ENCODE measurements around the gene MYG1.

The MYG1 gene, protein sequence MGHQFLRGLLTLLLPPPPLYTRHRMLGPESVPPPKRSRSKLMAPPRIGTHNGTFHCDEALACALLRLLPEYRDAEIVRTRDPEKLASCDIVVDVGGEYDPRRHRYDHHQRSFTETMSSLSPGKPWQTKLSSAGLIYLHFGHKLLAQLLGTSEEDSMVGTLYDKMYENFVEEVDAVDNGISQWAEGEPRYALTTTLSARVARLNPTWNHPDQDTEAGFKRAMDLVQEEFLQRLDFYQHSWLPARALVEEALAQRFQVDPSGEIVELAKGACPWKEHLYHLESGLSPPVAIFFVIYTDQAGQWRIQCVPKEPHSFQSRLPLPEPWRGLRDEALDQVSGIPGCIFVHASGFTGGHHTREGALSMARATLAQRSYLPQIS

DNA sequence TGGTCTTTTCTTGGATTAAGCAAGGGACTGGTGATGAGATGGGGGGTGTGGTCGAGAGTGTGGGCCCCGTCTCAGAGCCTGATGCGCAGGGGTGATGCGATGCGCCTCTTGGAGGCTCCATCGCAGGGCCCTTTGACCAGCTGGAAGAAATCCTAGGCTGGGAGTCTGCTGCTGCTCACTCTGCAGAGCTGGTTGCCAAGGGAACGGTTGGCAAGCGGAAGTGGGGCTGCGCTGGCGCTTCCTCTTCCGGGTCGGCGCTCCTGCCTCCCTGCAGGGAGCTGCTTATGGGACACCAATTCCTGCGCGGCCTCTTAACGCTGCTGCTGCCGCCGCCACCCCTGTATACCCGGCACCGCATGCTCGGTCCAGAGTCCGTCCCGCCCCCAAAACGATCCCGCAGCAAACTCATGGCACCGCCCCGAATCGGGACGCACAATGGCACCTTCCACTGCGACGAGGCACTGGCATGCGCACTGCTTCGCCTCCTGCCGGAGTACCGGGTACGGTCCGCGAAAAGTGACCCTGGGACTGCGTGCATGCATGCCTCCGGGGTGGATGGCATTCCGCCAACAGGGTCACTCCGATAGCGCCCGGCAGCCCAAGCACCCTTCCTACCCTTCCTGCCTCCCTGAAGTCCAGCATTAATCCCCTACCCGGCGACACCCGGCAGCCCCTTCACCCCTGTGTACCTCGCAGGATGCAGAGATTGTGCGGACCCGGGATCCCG lies at the start of gene MYG1:
TSS of gene MYG1 (plus strand) at position 242 of the 727 bp plus-strand sequence. CDS start at position 285, 43 bp downstream.
- DNase-seq: peak; percentile 65

DNA sequence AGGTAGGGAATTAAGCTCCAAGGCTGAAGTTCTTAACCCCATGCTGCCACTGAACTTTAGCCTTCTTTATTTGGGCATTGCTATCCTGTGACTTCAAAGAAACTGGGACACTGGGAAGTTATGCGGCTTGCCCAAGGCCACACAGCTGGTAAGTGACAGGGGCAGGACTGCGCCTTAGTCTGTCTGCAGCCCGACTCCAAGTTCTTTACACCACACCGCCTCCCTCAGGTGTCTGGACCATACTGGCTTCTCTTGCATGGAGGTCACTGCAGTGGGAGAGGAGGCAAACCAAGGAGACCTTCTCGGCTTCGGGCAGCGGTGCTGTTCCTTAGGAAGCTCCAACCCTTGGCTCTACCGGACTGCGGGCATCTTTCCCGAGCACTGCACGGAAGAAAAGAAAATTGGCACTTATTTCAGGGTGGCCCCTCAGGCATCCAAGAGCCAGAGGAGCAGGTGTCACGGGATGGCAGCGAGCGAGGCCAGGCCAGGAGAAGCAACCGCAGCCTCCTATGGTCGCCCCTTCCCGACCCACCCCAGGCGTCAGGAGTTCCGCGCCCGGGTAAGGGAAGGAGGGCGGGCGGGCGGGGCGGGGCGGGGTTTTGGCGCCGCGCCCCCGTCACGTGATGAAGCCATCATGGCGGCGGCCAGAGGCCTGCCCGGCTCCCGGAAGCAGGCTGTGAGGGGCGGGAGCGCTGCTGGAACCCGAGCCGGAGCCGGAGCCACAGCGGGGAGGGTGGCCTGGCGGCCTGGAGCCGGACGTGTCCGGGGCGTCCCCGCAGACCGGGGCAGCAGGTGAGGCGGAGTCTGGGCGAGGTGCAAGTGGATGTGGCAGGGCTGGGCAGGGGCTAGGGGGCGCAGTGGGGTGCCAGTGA lies 47.8 kb upstream of the MYG1 start:
- DNase-seq: peak; percentile 22

DNA sequence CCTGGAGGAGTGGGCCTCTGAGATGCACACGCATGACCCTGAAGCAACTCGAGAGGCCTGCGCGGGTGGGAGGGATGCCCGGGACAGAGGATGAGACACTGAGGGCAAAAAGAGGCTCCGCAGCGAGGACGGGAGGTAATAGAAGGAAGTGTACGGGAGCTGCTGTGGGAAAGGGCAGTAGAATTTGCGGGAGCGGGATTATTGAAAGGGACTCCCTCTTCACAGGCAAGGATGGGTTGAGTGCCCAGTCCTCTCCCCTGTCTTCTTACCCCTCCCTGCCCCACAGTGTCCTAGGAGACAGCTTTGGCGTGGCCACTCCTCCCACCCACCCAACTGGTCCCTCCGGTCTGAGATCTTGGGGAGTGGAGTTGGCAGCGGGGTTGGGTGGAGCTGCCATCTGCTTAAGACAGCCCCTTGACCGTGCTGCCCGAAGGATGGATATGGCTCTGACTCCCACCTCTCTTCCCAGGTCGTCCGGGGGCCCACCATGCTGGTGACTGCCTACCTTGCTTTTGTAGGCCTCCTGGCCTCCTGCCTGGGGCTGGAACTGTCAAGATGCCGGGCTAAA lies 47.1 kb upstream of the MYG1 start:
- DNase-seq: no peak

DNA sequence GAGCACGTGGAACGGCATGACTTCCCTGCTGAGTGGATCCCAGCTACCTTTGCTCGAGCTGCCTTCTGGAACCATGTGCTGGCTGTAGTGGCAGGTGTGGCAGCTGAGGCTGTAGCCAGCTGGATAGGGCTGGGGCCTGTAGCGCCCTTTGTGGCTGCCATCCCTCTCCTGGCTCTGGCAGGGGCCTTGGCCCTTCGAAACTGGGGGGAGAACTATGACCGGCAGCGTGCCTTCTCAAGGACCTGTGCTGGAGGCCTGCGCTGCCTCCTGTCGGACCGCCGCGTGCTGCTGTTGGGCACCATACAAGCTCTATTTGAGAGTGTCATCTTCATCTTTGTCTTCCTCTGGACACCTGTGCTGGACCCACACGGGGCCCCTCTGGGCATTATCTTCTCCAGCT lies 46.2 kb upstream of the MYG1 start:
- no peak for DNase-seq

DNA sequence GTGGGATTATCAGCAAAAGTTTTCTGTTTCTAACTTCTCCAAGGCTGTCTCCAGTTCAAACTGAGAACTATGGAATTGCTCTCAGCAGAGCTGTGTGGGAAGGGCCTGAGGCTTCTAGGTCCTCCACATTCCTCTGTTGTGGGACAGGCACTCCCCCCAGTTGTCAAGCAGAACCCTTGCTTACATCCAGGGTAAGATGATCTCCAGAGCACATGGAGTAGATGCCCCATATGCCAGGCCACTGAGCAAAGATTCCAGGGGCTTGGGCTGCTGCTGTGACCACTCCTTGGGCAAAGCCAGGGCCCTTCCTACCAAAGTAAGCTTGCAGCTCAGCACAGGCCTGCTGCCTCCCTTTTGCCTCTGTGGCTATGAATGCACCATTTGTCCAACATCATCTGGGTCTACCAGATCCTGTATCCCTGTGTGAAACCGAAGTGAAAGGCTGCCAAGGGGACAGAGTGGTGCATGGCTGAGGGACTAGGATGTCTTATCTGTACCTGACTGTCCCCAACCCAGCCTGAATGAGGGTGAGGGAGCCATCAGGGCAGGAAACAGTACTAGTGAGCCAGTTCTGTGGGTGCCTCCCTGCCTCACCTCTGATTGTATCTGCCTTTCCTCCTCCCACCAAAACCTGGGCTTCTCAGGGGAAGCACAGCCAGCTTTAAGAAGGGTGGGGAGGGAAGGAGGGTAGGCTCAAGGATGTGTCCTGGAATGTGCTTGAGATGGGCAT lies 44.5 kb upstream of the MYG1 start:
- DNase-seq: no peak

DNA sequence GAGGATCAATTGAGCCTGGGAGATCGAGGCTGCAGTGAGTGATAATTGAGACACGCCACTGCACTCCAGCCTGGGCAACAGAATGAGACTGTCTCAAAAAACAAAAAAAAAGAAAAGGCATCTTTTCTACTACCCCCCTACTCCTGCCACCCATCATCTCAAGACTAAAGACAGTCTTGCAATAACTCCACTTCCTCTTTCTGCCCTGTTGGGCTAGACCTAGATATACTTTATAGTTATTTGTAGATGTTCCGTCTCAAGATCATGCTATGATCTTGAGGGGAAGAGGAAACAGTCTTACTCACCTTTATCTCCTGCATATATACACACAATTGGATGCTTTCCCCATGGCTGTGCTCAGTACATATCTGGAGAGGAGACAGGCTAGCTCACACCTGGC lies 43.5 kb upstream of the MYG1 start:
- DNase-seq: no peak

DNA sequence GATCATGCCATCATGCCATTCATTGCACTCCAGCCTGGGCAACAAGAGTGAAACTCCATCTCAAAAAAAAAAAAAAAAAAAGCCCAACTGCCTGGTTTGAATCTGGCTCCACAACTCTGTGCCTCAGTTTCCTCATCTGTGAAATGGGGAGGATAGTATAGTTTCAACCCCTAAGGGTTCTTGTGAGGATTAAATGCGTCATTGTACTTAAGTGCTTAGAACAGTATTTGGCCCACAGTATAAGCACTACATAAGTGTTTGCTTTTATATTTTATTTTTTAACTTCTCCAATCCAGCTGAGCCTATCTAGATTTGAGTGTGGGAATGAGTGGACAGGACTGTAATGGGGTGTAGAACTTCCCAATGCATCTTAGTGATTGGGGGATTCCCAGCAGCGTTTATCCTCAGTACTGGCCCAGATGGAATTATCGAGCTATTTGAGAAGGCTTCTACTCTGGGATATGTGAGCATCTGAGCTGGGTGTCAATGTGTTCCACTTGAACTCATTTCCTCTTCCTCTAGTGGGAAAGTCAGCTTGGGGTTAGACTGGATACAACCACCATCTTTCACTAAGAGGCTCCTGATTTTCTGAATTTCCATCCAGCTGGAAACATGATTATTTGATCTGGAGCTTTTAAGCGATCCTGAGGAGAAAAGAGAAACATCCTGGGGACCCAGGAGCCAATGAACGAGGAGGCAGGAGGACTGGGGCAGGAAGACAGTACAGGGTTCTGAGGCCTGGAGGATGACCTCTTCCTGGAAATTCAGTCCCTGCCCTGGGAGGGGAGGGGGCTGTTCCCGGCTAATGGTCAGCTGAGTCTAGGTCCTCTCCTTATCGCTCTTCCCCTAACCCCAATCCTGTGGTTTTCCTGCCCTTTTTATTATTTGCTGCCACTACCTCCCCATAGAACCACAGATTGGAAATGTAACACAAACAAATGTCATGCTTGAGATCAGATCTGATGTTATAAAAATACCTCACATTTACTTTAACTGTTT lies 40.7 kb upstream of the MYG1 start:
- peak; percentile 73 for DNase-seq

DNA sequence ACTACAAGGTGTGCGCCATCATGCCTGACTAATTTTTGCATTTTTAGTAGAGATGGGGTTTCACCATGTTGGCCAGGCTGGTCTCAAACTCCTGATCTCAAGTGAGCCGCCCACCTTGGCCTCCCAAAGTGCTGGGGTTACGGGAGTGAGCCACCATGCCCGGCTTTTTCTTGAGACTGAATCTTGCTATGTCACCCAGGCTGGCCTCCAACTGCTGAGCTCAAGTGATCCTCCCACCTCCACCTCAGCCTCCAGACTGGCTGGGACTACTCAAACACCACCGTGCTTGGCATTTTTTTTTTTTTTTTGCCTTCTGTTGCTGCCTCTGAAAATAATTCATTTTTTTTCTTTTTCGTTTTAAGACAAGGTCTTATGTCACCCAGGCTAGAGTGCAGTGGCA lies 39.6 kb upstream of the MYG1 start:
- DNase-seq: no peak

DNA sequence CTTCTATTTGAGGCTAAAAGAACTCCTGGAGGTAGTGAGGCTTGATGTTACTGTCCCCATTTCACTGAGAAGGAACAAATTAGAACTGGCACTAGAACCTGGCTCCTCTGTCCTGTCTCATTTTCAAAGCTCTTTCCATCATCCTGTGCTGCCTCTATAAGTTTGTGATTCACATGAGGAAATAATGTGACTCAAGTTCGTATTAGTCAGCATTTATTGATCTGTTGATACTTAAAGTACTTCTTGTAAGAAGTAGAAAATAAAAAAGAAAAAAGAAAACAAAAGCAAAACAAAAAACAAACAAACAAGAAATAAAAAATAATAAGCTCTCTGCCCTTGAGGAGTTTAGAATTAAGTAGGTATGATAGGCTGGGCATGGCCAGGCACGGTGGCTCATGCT lies 33.7 kb upstream of the MYG1 start:
- no peak for DNase-seq

DNA sequence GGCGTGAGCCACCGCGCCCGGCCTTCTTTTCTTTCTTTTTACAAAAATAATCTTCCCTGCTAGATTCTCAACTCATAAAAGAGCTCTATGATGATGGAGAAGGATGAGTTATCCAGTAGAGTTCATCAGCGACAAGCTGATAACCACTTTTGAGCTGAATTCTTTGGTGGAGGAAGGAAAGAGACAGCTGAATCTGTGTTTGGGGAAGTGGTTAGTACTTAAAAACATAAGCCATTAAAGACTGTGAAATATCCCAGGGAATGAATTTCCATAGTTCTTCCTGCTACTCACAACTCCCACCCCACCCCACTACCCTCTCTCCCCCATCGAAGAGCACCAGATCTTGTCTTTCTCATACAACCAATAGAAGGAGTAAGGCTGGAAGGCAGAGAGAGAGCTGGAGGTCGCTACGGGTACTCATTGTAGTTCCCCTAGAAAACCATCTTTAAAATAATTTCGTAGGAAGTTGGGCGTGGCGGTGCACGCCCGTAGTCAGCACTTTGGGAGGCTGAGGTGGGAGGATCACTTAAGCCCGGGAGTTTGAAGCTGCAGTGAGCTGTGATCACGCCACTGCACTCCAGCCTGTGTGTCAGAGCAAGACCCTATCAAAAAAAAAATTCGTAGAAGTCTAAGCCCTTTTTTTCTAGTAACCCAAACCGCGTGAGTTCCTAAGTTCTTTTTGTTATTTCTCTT lies 32.0 kb upstream of the MYG1 start:
- DNase-seq: no peak

DNA sequence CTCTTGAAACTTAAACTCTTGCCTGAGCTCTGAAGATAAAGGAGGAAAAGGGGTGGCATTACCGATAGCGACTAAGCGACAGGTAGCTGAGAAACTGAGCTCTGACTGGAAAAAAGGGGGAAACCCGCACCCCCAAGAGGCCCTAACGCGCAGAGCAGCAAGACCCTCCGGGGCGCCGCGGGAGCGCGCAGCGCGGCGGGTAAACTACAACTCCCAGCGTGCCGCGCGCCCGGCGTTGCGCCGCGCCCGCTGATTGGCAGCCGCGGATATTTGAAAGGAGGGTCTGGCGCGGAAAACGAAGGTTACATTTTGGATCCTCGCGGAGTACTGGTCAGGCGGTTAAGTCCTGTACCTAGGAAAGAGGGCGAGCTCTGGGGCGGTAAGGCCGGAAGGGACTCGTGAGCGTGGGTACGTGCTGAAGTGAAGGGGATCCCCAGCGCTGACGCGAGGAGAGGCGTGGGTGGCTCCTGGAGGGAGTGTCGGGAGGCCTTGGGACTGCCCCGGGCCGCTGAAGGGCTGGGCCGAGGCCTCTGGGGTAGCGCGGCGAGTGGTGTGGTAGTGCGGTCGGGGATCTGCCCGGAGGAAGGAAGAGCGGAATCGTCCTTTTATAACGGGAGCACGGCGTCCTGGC lies 31.4 kb upstream of the MYG1 start, which contains the start of gene ESPL1:
TSS of gene ESPL1 (plus strand) at position 301 of the 631 bp plus-strand sequence. CDS start 468 bp downstream, outside the sequence.
- no peak for DNase-seq

DNA sequence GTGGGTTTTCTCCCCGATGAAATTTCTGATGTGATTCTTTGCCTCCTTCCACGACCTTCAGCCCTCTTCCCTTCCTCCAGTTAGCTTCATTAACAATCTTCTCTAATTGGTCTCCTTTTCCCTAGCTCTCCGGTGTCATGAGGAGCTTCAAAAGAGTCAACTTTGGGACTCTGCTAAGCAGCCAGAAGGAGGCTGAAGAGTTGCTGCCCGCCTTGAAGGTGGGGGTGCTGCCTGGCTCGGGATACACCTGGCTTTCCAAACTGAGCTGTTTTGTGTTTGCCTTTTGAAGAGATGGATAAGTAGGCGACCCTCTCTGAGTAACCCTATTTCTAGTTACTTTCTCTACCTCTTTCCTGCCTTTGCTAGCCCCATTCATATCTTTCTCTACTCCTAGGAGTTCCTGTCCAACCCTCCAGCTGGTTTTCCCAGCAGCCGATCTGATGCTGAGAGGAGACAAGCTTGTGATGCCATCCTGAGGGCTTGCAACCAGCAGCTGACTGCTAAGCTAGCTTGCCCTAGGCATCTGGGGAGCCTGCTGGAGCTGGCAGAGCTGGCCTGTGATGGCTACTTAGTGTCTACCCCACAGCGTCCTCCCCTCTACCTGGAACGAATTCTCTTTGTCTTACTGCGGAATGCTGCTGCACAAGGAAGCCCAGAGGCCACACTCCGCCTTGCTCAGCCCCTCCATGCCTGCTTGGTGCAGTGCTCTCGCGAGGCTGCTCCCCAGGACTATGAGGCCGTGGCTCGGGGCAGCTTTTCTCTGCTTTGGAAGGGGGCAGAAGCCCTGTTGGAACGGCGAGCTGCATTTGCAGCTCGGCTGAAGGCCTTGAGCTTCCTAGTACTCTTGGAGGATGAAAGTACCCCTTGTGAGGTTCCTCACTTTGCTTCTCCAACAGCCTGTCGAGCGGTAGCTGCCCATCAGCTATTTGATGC lies 30.6 kb upstream of the MYG1 start:
- no peak for DNase-seq

DNA sequence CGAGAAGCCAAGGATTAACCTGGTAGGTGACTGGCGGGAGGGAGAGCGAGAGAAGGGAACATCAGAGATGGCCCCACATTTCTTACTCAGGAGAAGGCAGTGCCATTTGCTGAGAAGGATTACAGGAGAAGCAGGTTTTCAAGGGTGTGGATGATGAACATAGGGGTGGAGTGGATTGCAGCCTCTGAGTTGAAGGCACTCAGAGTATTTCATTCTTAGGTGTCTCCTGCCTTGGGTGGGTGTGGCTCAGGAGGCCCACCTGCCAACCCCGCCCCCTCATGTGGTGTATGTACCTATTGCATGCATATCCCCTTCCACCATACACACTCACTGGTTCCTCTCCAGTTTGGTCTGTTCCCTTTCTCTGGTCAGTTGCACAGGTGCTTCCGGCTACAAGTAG lies 25.1 kb upstream of the MYG1 start:
- DNase-seq: no peak

DNA sequence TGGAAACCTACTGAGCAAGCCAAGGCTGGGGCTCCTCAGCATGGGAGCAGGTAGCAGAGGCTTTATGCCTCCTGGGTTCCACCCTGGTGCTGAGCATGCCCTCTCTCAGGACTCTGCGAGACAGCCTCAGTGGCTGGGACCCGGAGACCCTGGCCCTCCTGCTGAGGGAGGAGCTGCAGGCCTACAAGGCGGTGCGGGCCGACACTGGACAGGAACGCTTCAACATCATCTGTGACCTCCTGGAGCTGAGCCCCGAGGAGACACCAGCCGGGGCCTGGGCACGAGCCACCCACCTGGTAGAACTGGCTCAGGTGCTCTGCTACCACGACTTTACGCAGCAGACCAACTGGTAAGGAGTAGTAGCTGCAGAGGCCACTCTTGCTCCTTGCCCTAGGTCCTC lies 23.0 kb upstream of the MYG1 start:
- DNase-seq: no peak

DNA sequence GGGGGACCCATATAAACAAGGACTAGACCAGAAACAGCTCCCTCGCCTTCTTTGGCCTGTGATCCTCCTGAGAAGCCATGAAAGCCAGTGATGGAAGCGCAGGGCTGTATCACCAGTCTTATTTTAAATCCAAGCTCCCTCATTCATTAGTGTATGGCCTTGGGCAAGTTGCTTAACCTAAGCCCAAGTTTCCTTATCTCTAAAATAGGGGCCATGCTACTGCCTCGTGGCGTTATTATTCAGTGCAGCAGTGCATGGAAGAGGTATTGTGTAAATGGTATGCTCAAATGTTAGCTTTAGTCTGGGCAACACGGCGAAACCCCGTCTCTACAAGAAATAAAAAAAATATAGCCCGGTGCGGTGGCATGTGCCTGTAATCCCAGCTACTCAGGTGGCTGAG lies 21.5 kb upstream of the MYG1 start:
- DNase-seq: no peak

DNA sequence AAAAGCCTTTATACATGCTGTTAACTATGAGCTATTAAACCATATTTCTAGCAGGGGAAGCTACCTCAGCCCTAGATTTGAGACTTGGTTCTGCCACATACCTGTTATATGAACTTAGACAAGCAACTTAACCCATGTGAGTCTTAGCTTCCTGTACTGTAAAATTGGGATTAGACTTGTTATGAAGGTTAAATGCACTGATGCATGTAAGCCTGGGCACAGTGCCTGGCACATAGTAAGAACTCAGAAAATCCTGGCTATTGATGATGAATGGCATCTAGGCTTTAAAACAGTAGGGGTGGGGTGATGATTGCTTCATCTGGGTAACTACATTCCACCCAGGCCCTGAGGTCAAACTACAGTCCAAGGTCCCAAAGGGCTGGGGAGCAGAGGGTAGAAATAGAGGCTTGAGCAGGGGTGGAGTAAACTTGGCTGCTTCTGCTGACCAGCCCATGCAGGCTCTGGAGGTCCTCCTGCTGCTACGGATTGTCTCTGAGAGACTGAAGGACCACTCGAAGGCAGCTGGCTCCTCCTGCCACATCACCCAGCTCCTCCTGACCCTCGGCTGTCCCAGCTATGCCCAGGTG lies 20.1 kb upstream of the MYG1 start:
- no peak for DNase-seq

DNA sequence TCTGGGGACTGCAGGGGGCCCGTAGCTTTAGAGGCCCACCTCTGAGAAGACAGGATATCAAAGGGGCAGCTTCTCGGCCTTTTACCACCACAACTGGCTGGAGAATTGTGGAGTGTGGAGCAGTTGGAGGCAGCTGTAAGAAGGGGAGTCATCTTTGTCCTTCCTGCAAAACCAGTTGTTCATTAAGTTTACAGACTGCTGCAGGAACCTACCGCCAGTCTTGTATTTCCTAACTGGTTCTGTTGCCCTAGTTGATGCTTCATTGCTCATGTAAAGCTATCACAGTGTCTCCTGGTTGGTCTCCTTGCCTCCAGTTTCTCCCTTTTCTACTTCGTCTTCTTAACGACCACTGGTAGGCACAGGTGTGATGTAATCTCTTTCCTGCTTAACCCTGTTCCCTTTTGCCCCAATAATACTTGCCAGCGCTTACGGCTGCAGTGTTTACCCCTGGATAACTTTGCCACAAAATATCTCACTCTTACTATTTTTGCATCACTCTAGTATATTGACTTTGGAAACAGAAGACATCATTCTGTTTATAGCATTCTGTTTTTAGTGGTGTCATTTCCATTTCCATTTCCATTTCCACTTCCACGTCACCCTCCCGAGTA lies 19.5 kb upstream of the MYG1 start:
- no peak for DNase-seq

DNA sequence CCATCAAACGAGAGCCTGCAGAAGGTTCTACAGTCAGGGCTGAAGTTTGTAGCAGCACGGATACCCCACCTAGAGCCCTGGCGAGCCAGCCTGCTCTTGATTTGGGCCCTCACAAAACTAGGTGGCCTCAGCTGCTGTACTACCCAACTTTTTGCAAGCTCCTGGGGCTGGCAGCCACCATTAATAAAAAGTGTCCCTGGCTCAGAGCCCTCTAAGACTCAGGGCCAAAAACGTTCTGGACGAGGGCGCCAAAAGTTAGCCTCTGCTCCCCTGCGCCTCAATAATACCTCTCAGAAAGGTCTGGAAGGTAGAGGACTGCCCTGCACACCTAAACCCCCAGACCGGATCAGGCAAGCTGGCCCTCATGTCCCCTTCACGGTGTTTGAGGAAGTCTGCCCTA lies 13.0 kb upstream of the MYG1 start:
- DNase-seq: no peak

Measured in NCI-H2029 treated with DMSO at 0.1 percent for 48 hours (cell line).